Neural crest cell (in vitro differentiated cells): Measurements from ENCODE around the gene NRSN1. TPM values are rescaled to one million over a fixed set of nuclear protein-coding genes. Genes with fewer than 3 reads are reported as not detected.

Experiments used
- DNase-seq: peaks from one replicate; pipeline ENCODE4 v3.0.0; 2021; ENCODE audit warnings: low read depth, mixed read lengths, low spot score
- H3K27ac Mint-ChIP-seq: one replicate; pipeline ENCODE4 v1.8.0; 2021; ENCODE audit warnings: mild to moderate bottlenecking, mixed read lengths; ENCODE audit not compliant: unreplicated experiment
- H3K27me3 Mint-ChIP-seq: 2 replicates; pipeline ENCODE4 v1.8.0; 2021; ENCODE audit warnings: low read depth, mild to moderate bottlenecking, mixed read lengths
- H3K36me3 Mint-ChIP-seq: 2 replicates; pipeline ENCODE4 v1.8.0; 2021; ENCODE audit warnings: low read depth, mild to moderate bottlenecking, mixed read lengths
- H3K4me1 Mint-ChIP-seq: 2 replicates; pipeline ENCODE4 v1.8.0; 2021; ENCODE audit warnings: mixed read lengths
- H3K4me3 Mint-ChIP-seq: one replicate; pipeline ENCODE4 v1.8.0; 2021; ENCODE audit warnings: mild to moderate bottlenecking, mixed read lengths
- H3K9me3 Mint-ChIP-seq: 2 replicates; pipeline ENCODE4 v1.8.0; 2021; ENCODE audit warnings: mixed read lengths
- long read RNA-seq: library from polyadenylated mRNA; unstranded; transcript quantifications from one replicate; pipeline ENCODE4 v2.0.0, GENCODE V29; 2020
- total RNA-seq: library from RNA; stranded (reverse); gene quantifications from 2 replicates; pipeline ENCODE4 v1.2.1, GENCODE V29; 2021
- TF ChIP-seq, protein P1 (sequence below): fragments of 200-600 bp; sonication (generic); conservative IDR thresholded peaks from 2 replicates; pipeline ENCODE4 v1.5.0; 2021; ENCODE audit warnings: antibody characterized with exemption, mild to moderate bottlenecking

Gene NRSN1
- total RNA-seq: 0.48 and 0.54 TPM in 2 replicates
- long read RNA-seq: 0 reads

DNA sequence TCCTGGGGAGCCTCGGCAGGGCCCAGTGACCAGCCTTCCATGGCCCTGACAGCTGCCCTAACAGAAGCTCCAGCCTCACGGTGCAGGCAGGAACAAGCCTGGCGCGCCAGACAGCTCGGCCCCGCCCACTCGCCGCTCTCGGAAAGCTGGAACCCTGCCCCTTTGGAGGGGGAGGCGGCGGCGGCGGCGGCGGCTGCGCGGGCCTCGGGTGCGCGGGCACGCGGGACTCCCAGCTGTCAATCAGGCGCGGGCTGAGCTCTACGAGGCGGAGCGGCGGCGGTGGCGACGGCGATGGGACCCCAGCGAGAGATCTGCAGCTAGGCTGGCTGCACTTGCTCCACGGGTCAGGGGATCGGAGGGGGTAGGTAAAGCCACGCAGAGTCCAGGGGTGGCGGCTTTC, at the start of gene NRSN1:
Gene NRSN1, plus strand, starts transcription at position 236 of the 400 bp plus-strand sequence. CDS start 8,113 bp downstream, outside the sequence.
- Mint-ChIP-seq H3K4me1 (peaks cover 10% of the 10 kb centered on the region), H3K4me3 (peak within 1 kb of the TSS; percentile 83), H3K36me3 (no peaks in the 10 kb centered on the region), H3K27ac (no peak within 1 kb of the TSS), H3K9me3 (no peaks in the 10 kb centered on the region), H3K27me3 (peaks cover 65% of the 10 kb centered on the region)
- peak; percentile 55 for DNase-seq
- TF ChIP-seq, protein P1, sequence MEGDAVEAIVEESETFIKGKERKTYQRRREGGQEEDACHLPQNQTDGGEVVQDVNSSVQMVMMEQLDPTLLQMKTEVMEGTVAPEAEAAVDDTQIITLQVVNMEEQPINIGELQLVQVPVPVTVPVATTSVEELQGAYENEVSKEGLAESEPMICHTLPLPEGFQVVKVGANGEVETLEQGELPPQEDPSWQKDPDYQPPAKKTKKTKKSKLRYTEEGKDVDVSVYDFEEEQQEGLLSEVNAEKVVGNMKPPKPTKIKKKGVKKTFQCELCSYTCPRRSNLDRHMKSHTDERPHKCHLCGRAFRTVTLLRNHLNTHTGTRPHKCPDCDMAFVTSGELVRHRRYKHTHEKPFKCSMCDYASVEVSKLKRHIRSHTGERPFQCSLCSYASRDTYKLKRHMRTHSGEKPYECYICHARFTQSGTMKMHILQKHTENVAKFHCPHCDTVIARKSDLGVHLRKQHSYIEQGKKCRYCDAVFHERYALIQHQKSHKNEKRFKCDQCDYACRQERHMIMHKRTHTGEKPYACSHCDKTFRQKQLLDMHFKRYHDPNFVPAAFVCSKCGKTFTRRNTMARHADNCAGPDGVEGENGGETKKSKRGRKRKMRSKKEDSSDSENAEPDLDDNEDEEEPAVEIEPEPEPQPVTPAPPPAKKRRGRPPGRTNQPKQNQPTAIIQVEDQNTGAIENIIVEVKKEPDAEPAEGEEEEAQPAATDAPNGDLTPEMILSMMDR: no peak

- H3K36me3 Mint-ChIP-seq: peaks cover 3% of the 10 kb centered on the region
- TF ChIP-seq, protein P1: no peak
- no peak for DNase-seq
- peaks cover 2% of the 10 kb centered on the region for H3K27me3 Mint-ChIP-seq
- H3K4me3 Mint-ChIP-seq: no peak overlapping the region
- H3K9me3 Mint-ChIP-seq: peaks cover 10% of the 10 kb centered on the region
- H3K27ac Mint-ChIP-seq: no peak overlapping the region
- no peaks in the 10 kb centered on the region for H3K4me1 Mint-ChIP-seq
These were observed 47.8 kb upstream of the NRSN1 start for GRCh38 chr6:24078200-24078599.

- no peaks in the 10 kb centered on the region for H3K27me3 Mint-ChIP-seq
- H3K4me1 Mint-ChIP-seq: no peaks in the 10 kb centered on the region
- H3K9me3 Mint-ChIP-seq: peaks cover 10% of the 10 kb centered on the region
- H3K36me3 Mint-ChIP-seq: peaks cover 3% of the 10 kb centered on the region
- no peak for DNase-seq
- H3K4me3 Mint-ChIP-seq: no peak overlapping the region
- H3K27ac Mint-ChIP-seq: no peak overlapping the region
- TF ChIP-seq, protein P1: no peak
These were observed 46.9 kb upstream of the NRSN1 start for GRCh38 chr6:24079076-24079475.

GRCh38 chr6:24080711-24081110, 45.3 kb upstream of the NRSN1 start:
- H3K27ac Mint-ChIP-seq: no peak overlapping the region
- H3K4me3 Mint-ChIP-seq: no peak overlapping the region
- H3K4me1 Mint-ChIP-seq: no peaks in the 10 kb centered on the region
- TF ChIP-seq, protein P1: no peak
- no peak for DNase-seq
- H3K9me3 Mint-ChIP-seq: peaks cover 10% of the 10 kb centered on the region
- peaks cover 3% of the 10 kb centered on the region for H3K36me3 Mint-ChIP-seq
- no peaks in the 10 kb centered on the region for H3K27me3 Mint-ChIP-seq

DNA sequence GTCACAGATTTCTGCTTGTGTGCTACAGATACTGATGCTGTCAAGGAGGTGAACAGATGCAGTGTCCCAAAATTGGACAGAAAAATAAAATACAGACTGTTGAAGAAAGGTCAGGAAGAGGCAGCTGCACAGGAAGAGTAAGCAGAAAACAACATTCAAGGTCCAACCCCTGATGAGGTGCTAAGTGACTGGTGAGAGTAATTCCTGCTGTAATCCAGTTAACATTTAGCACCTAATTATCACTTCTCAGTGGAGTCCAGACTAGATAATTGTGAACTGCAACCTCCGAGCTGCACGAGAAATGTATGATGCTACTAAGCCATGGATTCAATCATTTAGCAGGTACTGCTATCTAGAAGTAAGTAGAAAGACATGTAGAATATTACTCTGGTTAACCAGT, 36.3 kb upstream of the NRSN1 start:
- Mint-ChIP-seq H3K9me3 (no peaks in the 10 kb centered on the region), H3K27ac (no peak overlapping the region), H3K4me1 (no peaks in the 10 kb centered on the region), H3K27me3 (no peaks in the 10 kb centered on the region), H3K4me3 (no peak overlapping the region), H3K36me3 (no peaks in the 10 kb centered on the region)
- TF ChIP-seq, protein P1: no peak
- no peak for DNase-seq

DNA sequence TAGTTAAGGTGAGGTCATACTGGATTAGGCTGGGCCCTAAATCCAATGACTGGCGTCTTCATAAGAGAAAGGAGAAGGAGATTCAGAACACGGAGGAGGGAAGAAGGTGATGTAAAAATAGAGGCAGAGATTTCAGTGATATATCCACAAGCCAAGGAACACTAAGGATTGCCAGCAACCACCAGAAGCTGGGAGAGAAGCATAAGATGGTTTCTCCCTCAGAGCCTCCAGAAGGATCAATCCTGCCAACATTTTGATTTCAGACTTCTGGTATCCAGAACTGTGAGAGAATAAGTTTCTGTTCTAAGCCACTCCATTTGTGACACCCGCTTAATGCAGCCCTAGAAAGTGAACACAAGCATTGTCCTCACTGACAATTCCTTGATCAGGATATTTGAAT, 33.6 kb upstream of the NRSN1 start:
- Mint-ChIP-seq H3K4me3 (no peak overlapping the region), H3K9me3 (no peaks in the 10 kb centered on the region), H3K27ac (peak overlapping the region; percentile 5), H3K36me3 (no peaks in the 10 kb centered on the region), H3K27me3 (peaks cover 8% of the 10 kb centered on the region), H3K4me1 (no peaks in the 10 kb centered on the region)
- no peak for DNase-seq
- TF ChIP-seq, protein P1: no peak
